Daoy (cell line): ENCODE measurements around the gene SLC24A4. TPM values are rescaled to one million over a fixed set of nuclear protein-coding genes. Genes with fewer than 3 reads are reported as not detected.

Source experiments
- DNase-seq: peaks from one replicate; pipeline ENCODE4 v3.0.0-alpha.2; 2015; ENCODE audit warnings: low read depth
- total RNA-seq: library from RNA; depleted of rRNA; stranded (reverse); fragments of >200 nt; shearing (Covaris generic); gene quantifications from 2 replicates; pipeline ENCODE4 v1.2.3, GENCODE V29; 2014

The SLC24A4 gene
- total RNA-seq, 1 experiment from 2014 or later = not detected

GRCh38 chr14:92404018-92404417 is 81.1 kb downstream of the SLC24A4 start:
- no peak for DNase-seq

DNA sequence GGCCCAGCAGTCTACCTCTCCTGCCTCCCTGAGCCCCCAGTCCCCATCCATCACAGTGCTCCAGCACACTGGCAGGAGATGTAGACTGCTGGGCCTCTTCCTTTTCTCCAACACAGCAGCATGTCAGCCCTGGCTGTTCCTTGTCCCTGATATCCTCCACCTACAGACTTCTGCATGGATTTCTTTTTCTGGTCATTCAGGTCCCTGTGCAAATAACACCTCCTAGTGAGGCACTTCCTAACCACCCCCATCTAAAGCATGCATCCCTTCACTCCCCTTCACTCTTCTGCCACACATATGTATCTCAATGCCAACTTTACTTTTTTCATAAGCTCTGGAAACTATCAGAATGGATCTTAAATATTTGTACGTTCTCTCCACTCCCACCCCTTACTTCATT is 81.5 kb downstream of the SLC24A4 start:
- no peak for DNase-seq

DNA sequence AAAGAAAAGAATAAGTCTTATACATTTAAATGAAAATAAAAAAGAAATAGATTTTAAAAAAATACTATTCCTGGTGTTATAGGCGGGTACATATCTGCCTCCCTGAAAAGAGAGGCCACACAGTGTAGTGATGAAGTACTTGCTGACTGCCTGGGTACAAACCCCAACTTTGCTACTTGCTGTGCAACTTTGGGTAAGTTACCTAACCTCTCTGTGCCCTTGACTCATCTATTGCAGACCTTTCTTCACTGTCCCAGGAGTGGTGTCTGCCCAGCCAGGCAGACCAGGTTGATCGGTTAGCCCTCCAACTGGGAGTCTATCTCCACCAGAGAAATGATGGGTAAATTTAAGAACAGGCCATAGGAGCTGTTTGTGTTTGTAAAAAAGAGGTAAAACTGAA is 82.0 kb downstream of the SLC24A4 start:
- no peak for DNase-seq

GRCh38 chr14:92407410-92407809 is 84.4 kb downstream of the SLC24A4 start:
- no peak for DNase-seq

- no peak for DNase-seq
Observed at GRCh38 chr14:92409043-92409442, 86.1 kb downstream of the SLC24A4 start.

- DNase-seq = no peak
Observed at GRCh38 chr14:92411135-92411534, 88.2 kb downstream of the SLC24A4 start.

DNA sequence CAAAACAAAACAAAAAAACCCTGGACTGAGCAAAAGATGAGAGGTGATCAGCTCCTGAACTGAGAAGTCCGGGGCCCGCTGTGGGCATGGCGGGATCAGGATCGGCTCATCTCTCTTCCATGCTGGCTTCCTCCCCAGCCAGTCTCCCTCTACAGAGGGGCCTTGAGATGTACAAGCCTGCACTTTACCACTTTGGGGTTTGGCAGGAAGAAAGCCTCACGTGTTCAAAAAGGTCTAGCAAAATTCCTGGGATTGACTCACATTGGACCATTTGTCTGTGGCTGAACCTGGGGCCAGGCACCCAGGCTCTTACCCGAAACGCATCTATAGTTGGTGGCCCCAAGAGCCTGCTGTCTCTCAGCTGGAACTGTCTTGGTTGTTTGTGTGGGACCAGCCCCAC is 89.0 kb downstream of the SLC24A4 start:
- no peak for DNase-seq

DNA sequence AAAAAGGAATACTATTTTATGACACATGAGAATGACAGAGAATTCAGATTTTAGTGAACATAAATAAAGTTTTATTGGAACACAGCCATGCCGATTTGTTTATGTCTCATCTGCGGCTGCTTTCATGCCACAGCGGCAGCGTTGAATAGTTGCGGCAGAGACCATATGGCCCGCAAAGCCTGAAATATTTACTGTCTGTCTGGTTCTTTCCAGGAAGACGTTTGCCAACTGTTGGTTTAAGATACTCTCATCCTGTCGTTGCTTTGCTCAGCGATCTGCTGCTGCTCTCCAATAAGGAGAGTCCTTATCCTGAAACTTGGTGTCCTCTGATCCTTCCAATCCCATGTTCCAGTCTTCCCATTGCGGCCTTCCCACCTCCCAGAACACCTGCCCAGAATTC is 89.9 kb downstream of the SLC24A4 start:
- DNase-seq = no peak

DNA sequence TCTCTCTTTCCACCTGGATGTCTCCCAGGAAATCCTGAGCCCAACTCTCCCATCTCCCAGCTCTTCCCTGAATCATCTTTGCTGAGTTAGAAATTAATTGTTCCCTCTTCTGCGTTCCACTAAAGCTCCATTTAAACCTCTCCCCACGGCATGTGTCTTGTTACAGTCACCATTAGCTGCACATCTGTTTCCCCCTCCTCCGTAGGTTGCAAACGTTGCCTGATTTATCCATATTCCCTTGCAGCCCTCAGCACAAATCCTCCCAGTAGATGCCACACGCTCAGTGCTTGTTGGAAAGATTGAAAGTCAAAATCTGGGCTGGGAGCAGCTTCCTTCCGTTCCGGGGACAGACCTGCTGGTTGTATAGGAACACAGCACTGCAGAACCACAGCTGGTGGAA is 90.4 kb downstream of the SLC24A4 start:
- DNase-seq = no peak

- no peak for DNase-seq
Observed at GRCh38 chr14:92414690-92415445, 91.9 kb downstream of the SLC24A4 start.

GRCh38 chr14:92415969-92416368 is 93.0 kb downstream of the SLC24A4 start:
- DNase-seq = no peak

GRCh38 chr14:92416544-92416943 is 93.6 kb downstream of the SLC24A4 start:
- no peak for DNase-seq

DNA sequence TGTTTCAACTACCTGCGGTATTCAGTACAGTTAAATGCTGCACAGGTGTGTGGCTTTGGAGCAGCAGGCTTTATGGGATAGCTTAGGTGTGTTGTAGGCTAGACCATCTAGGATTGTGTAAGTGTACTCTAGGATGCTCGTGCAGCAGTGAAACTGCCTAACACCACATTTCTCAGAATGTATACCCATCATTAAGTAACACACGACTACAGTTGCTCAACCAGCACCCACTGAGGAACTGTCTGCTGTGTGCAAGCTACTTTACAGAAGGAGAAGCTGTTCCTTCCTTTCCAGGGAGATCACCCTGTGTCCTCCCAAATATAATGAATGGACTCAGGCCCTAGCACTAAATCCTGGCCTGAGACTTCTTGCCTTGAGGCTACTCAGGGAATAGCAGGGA is 94.8 kb downstream of the SLC24A4 start:
- DNase-seq = no peak

- no peak for DNase-seq
Observed at GRCh38 chr14:92421751-92422150, 98.8 kb downstream of the SLC24A4 start.

- DNase-seq = peak; percentile 31
Observed at GRCh38 chr14:92425101-92425500, 102.1 kb downstream of the SLC24A4 start.

- DNase-seq = no peak
Observed at GRCh38 chr14:92426237-92426636, 103.3 kb downstream of the SLC24A4 start.

- no peak for DNase-seq
Observed at GRCh38 chr14:92427096-92427495, 104.1 kb downstream of the SLC24A4 start.

DNA sequence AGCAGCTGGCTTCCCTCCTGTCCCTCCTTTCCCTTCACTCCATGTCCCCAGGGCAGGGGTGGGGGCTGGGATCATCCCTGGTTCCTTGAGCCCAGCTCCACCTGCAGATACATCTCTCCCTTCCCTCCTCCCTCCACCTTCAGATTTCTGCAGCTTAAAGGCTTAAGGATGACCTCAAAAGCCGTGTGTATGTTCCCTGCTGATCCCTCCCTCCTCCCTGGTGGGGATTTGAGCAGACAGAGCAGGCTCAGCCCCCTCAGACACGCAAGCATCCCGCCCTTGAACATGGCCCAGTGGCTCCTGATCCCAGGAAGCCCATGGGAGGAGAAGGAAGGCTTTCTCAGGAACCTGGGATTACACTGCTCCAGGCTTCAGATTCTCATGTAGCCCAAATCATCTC is 107.7 kb downstream of the SLC24A4 start:
- no peak for DNase-seq

GRCh38 chr14:92431199-92431725 is 108.3 kb downstream of the SLC24A4 start:
- no peak for DNase-seq

DNA sequence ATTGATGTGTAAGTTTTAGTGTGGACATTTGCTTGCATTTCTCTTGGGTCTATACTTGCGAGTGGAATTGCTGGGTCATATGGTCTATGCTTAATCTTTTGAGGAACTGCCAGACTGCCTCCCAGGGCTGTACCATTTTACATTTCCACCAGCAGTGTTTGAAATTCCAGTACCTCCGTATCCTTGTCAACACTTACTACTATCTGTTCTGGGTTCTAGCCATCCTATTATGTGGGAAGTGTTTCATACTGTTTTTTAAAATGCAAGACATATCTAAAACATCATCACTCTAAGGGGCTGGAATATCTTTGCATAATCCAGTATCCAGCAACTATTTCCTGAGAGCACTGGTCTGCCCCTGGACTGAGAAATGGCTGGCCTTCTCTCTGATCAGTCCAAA is 110.4 kb downstream of the SLC24A4 start:
- no peak for DNase-seq

- DNase-seq = no peak
Observed at GRCh38 chr14:92435154-92435553, 112.2 kb downstream of the SLC24A4 start.

DNA sequence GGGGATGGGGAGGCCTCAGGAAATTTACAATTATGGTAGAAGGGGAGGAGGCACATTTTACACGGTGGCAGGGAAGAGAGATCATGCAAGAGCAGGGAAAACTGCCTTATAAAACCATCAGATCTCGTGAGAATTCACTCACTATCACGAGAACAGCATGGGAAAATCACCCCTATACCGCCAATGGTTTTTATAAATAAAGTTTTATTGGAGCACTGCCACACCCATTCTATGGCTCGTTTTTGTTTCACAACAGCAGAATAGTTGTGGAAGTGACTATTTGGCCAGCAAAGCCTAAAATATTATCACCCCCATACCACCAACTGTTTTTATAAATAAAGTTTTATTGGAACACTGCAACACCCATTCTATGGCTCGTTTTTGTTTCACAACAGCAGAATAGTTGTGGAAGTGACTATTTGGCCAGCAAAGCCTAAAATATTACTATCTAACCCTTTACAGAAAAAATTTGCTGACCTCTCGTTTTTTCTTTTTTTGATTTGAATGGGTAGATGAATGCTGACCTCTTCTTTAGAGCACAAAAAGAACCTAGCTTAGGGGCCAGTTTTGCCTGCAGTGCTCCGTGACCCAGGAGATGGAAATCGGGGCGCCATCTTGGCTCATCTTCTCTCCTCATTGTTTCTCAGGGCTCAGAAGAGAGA is 113.3 kb downstream of the SLC24A4 start:
- DNase-seq = no peak

DNA sequence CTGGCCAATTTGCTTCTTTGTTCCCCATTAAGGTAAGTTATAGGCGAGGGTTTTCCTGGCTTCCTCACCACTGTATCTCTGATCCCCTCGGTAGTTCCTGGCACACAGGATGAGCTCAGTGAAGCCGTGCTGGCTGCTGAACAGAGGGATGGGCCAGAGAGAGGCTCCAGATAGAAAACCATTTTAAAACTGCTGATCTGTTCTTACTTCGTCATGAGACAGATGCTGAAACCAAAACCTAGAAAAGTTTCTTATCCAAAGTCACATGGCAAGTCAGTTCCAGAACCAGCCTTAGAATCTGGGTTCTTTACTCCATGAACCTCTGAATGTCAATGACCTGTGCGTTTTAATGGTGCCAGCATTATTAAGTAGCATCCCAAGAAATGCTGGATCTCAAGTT is 114.3 kb downstream of the SLC24A4 start:
- DNase-seq = no peak
